SJCRH30 (cell line): ENCODE measurements around the gene ULK3. TPM values are rescaled to one million over a fixed set of nuclear protein-coding genes. Genes with fewer than 3 reads are reported as not detected.

Experiments used
- DNase-seq, 2 experiments: peaks; one replicate each; pipeline ENCODE4 v3.0.0-alpha.2; 2015 to 2020
- H3K27ac ChIP-seq: fragments of 250-450 bp; sonication (Bioruptor Pico); 2 replicates; pipeline ENCODE4 v1.5.1; 2020; ENCODE audit warnings: mild to moderate bottlenecking, moderate library complexity
- H3K27me3 ChIP-seq: fragments of 250-450 bp; sonication (Bioruptor Pico); 2 replicates; pipeline ENCODE4 v1.5.1; 2020; ENCODE audit warnings: mild to moderate bottlenecking, moderate library complexity
- H3K36me3 ChIP-seq: fragments of 250-450 bp; sonication (Bioruptor Pico); 2 replicates; pipeline ENCODE4 v1.5.1; 2020; ENCODE audit warnings: mild to moderate bottlenecking, moderate library complexity
- H3K4me1 ChIP-seq: fragments of 250-450 bp; sonication (Bioruptor Pico); 2 replicates; pipeline ENCODE4 v1.5.1; 2020; ENCODE audit warnings: mild to moderate bottlenecking, moderate library complexity
- H3K4me3 ChIP-seq: fragments of 250-450 bp; sonication (Bioruptor Pico); 2 replicates; pipeline ENCODE4 v1.5.1; 2020; ENCODE audit warnings: mild to moderate bottlenecking, moderate library complexity
- H3K9me3 ChIP-seq: fragments of 250-450 bp; sonication (Bioruptor Pico); replicated peaks from 2 replicates; pipeline ENCODE4 v1.5.1; 2020; ENCODE audit warnings: mild to moderate bottlenecking, moderate library complexity
- total RNA-seq: library from RNA; depleted of rRNA; stranded (reverse); fragments of >200 nt; shearing (Covaris generic); gene quantifications from 2 replicates; pipeline ENCODE4 v1.2.3, GENCODE V29; 2014

The ULK3 gene
- total RNA-seq, 1 experiment from 2014 or later: 28.3 TPM

GRCh38 chr15:74827614-74828013 lies 15.3 kb downstream of the ULK3 start:
- Histone ChIP-seq H3K9me3 (no peaks in the 10 kb centered on the region), H3K36me3 (no peaks in the 10 kb centered on the region), H3K27me3 (peaks cover 17% of the 10 kb centered on the region), H3K27ac (no peak overlapping the region), H3K4me1 (peaks cover 3% of the 10 kb centered on the region; the same call in 1 of the 2 replicates), H3K4me3 (no peak overlapping the region)
- DNase-seq: no peak

DNA sequence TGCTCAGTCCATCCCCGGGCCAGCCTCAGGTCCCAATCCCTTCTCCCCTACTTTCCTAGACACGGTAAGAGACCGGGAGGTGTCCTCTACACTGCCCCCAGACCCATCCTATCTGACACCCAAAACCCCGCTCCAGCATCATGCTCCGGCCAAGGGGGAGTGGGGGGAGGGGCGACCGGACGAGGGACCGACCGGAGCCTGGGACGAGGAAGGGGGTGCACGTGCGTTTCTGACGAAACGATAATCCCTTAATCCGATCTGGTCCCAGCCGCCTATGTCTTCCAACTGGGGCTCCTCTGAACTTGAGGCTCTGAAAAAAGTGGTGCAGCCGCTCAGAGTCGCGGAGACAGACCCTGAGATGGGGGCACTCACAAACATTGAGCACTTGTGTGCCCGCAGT lies 16.0 kb downstream of the ULK3 start:
- no peak overlapping the region for H3K27ac ChIP-seq
- H3K27me3 ChIP-seq: peaks cover 20% of the 10 kb centered on the region
- no peaks in the 10 kb centered on the region for H3K9me3 ChIP-seq
- H3K4me1 ChIP-seq: no peaks in the 10 kb centered on the region; the same call in 1 of the 2 replicates
- no peak for DNase-seq
- no peaks in the 10 kb centered on the region for H3K36me3 ChIP-seq
- H3K4me3 ChIP-seq: no peak overlapping the region

- no peak within 1 kb of the TSS for H3K27ac ChIP-seq
- H3K36me3 ChIP-seq: no peaks in the 10 kb centered on the region
- H3K4me1 ChIP-seq: no peaks in the 10 kb centered on the region
- no peak within 1 kb of the TSS for H3K4me3 ChIP-seq
- no peaks in the 10 kb centered on the region for H3K9me3 ChIP-seq
- no peak for DNase-seq
- H3K27me3 ChIP-seq: peaks cover 19% of the 10 kb centered on the region
Measured at GRCh38 chr15:74826364-74826819, 16.6 kb downstream of the ULK3 start, which contains the start of gene CPLX3. Gene CPLX3, plus strand, starts transcription at chr15:74826627. Its CDS starts 77 bp downstream, at chr15:74826704.

DNA sequence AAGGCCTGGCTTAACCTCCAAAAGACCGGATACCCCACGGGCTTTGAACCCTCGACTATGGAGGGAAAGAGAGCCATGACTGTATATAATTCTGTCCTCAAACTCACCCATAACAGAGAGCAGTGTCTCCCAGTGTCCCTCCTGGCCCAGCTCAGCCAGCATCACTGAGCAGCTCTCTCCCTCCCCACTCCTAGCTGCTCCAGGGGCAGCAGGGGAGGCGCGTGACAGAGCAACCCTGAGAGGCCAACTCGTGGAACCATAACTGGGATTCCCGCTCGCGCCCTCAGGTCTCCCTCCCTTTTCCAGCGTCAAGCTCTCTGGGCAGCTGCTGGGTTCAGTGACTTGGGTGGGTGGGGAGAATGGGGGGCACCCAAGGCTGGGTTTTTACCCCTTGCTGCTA lies 17.1 kb downstream of the ULK3 start:
- no peaks in the 10 kb centered on the region for H3K4me1 ChIP-seq
- no peak for DNase-seq
- H3K36me3 ChIP-seq: no peaks in the 10 kb centered on the region
- H3K9me3 ChIP-seq: no peaks in the 10 kb centered on the region
- H3K27me3 ChIP-seq: peaks cover 13% of the 10 kb centered on the region
- no peak overlapping the region for H3K27ac ChIP-seq
- no peak overlapping the region for H3K4me3 ChIP-seq

GRCh38 chr15:74824976-74825375 lies 18.0 kb downstream of the ULK3 start:
- Histone ChIP-seq H3K27ac (no peak overlapping the region), H3K4me1 (no peaks in the 10 kb centered on the region), H3K27me3 (peaks cover 11% of the 10 kb centered on the region; the same call in 1 of the 2 replicates), H3K9me3 (no peaks in the 10 kb centered on the region), H3K4me3 (no peak overlapping the region), H3K36me3 (no peaks in the 10 kb centered on the region)
- DNase-seq: no peak

- H3K4me3 ChIP-seq: no peak overlapping the region
- no peaks in the 10 kb centered on the region for H3K36me3 ChIP-seq
- H3K4me1 ChIP-seq: no peaks in the 10 kb centered on the region
- no peak for DNase-seq
- no peaks in the 10 kb centered on the region for H3K9me3 ChIP-seq
- H3K27ac ChIP-seq: no peak overlapping the region
- H3K27me3 ChIP-seq: peaks cover 14% of the 10 kb centered on the region; the same call in 1 of the 2 replicates
Measured at GRCh38 chr15:74823324-74823723, 19.6 kb downstream of the ULK3 start.

- Histone ChIP-seq H3K27ac (no peak overlapping the region), H3K4me3 (no peak overlapping the region), H3K27me3 (peaks cover 16% of the 10 kb centered on the region; the same call in 1 of the 2 replicates), H3K4me1 (no peaks in the 10 kb centered on the region), H3K9me3 (no peaks in the 10 kb centered on the region), H3K36me3 (no peaks in the 10 kb centered on the region)
- DNase-seq: no peak
Measured at GRCh38 chr15:74822233-74822632, 20.7 kb downstream of the ULK3 start.

GRCh38 chr15:74821790-74822158 lies 21.2 kb downstream of the ULK3 start:
- Histone ChIP-seq H3K9me3 (no peaks in the 10 kb centered on the region), H3K4me1 (no peaks in the 10 kb centered on the region), H3K27ac (no peak overlapping the region), H3K27me3 (peaks cover 11% of the 10 kb centered on the region; the same call in 1 of the 2 replicates), H3K4me3 (no peak overlapping the region), H3K36me3 (no peaks in the 10 kb centered on the region)
- DNase-seq: no peak

DNA sequence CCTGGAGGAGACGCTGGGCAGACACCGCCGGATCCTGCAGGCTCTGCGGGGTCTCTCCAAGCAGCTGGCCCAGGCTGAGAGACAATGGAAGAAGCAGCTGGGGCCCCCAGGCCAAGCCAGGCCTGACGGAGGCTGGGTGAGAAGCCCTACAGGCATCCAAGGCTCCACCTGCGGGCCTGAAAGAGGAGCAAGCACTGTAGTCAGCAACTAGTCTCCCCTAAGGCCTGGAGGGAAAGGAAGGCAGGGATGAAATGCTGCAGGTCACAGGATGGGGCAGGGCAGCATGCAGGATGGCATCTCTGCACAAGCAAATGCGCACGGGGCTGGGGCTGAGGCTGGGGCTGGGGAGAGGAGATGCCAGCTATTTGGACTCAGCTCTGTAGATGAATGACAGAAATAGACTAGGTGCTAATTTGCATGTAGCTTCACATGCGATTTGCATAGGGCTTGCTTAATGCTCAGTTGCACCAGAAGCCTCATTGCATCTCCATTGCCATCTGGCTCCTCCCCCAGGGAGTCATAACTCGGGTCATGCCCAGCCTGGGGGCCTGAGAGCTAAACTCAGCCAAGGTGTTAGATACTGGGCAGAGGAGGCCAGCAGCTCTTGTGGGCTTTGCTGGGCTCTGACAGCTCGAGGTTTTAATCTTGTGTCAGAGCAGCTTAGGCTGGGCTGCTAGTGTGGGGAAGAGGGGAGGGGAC lies 21.7 kb downstream of the ULK3 start:
- Histone ChIP-seq H3K4me3 (no peak overlapping the region), H3K27ac (no peak overlapping the region), H3K4me1 (no peaks in the 10 kb centered on the region), H3K9me3 (no peaks in the 10 kb centered on the region), H3K27me3 (peaks cover 11% of the 10 kb centered on the region; the same call in 1 of the 2 replicates), H3K36me3 (no peaks in the 10 kb centered on the region)
- DNase-seq: peak; percentile 54 to 59

- H3K27ac ChIP-seq: no peak overlapping the region
Measured at GRCh38 chr15:74820056-74820455, 22.9 kb downstream of the ULK3 start.

DNA sequence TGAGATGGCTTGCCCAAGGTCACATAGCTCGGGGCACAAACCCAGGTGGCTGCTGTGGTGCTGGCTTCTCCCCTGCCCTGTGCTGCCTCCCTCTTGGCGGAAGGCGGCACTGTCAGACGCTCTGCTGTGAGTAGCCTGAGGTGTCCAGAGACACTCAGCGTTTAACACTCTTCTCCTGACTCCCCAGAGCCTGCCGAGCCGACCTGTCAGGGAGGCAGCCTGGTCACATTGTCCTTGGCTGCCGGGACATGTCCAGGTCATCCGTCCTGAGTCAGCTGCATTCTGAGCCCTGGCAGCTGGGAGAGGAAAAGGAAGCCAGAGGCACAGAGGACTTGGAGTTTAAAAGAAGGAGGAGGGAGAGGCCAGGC lies 25.6 kb downstream of the ULK3 start:
- no peaks in the 10 kb centered on the region for H3K36me3 ChIP-seq
- DNase-seq: peak in 1 of 2 experiments; percentile 32
- no peaks in the 10 kb centered on the region for H3K4me1 ChIP-seq
- no peaks in the 10 kb centered on the region for H3K9me3 ChIP-seq
- no peak overlapping the region for H3K4me3 ChIP-seq
- peaks cover 5% of the 10 kb centered on the region; the same call in 1 of the 2 replicates for H3K27me3 ChIP-seq
- no peak overlapping the region for H3K27ac ChIP-seq

More at GRCh38 chr15:74820056-74820455, 22.9 kb downstream of the ULK3 start:
- no peak overlapping the region for H3K4me3 ChIP-seq
- H3K27me3 ChIP-seq: peaks cover 11% of the 10 kb centered on the region; the same call in 1 of the 2 replicates
- no peak for DNase-seq
- no peaks in the 10 kb centered on the region for H3K4me1 ChIP-seq
- H3K36me3 ChIP-seq: no peaks in the 10 kb centered on the region
- H3K9me3 ChIP-seq: no peaks in the 10 kb centered on the region

GRCh38 chr15:74816624-74817369 lies 26.2 kb downstream of the ULK3 start:
- Histone ChIP-seq H3K9me3 (no peaks in the 10 kb centered on the region), H3K36me3 (no peaks in the 10 kb centered on the region), H3K27ac (no peak overlapping the region), H3K4me1 (no peaks in the 10 kb centered on the region), H3K4me3 (no peak overlapping the region), H3K27me3 (peaks cover 5% of the 10 kb centered on the region; the same call in 1 of the 2 replicates)
- DNase-seq: no peak

DNA sequence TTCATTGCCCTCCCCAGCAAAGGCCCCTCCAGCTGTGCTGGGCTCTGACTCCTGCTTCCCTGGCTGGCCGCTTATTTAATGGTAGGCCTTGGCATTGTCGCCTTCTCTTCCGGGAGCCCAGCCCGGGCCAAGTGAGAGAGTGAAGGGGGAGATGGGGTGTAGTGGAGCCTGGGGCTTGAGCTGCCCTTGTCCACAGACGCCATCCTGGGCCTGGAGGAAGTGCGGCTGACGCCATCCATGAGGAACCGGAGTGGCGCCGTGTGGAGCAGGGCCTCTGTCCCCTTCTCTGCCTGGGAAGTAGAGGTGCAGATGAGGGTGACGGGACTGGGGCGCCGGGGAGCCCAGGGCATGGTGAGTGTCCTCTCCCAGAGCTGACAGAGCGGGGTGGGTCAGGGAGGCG lies 27.0 kb downstream of the ULK3 start:
- DNase-seq: no peak
- Histone ChIP-seq H3K9me3 (no peaks in the 10 kb centered on the region), H3K27ac (no peak overlapping the region), H3K36me3 (no peaks in the 10 kb centered on the region), H3K4me3 (no peak overlapping the region), H3K4me1 (no peaks in the 10 kb centered on the region), H3K27me3 (peaks cover 5% of the 10 kb centered on the region; the same call in 1 of the 2 replicates)

DNA sequence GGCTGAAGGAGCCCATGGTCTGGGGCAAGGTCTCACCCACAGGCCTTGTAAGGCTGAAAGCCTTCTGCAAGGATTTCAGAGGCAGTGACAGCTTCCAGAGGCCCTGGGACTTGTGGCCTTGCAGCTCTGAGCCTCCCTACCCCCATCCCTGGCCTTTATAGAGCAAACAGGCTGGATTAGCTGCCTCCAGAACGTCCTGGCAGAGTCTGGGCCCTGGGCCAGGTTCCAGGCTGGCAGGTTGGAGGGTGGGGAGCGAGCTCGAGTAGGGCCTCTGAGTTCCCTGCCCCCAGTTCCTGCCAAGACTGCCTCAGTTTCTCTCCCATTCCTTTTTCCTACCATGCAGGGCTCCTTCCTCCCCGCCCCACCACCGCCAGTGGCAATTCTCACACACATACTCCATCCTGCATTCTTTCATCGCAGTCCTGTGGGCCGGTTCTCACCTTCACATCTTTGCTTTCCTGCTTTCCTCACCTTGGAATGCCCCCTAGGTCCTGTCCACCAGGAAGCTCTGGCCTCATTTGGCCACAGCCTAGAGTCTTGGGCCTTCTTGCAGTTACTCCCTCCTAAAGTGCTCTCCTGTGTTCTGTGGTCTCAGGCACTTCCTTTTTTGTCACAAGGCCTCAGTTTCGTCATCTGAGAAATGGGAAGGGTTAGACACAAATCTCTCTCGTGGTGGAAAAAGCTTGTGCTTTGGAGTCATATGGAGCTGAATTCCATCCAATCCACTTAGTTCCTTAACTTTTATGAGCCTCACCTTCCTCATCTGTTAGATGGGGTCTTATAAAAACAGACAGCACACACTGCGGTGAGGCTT lies 27.6 kb downstream of the ULK3 start:
- no peak overlapping the region for H3K27ac ChIP-seq

More for the DNA sequence above, 27.6 kb downstream of the ULK3 start:
- no peak for DNase-seq
- no peaks in the 10 kb centered on the region for H3K36me3 ChIP-seq
- no peaks in the 10 kb centered on the region for H3K4me1 ChIP-seq
- no peak overlapping the region for H3K4me3 ChIP-seq
- H3K27me3 ChIP-seq: peaks cover 5% of the 10 kb centered on the region; the same call in 1 of the 2 replicates
- no peaks in the 10 kb centered on the region for H3K9me3 ChIP-seq
